Measurements from ENCODE around the gene LMTK2.

Gene LMTK2

GRCh38 chr7:98133621-98134303, 27.1 kb downstream of the LMTK2 start:
- intact Hi-C loops (cut with DNase I; ENCODE audit: low total_unique reads) = no loop called here
- no peak for TF ChIP-seq CTCF (IDR thresholded peaks at IDR 0.05)
- Histone ChIP-seq H3K27me3 (no peaks in the 10 kb centered on the region), H3K27ac (no peak overlapping the region), H3K9me3 (no peaks in the 10 kb centered on the region), H3K4me1 (peaks cover 0 to 21% (median 10%) of the 10 kb centered on the region in 4 donors), H3K36me3 (peaks cover under 1 to 18% (median 14%) of the 10 kb centered on the region in 3 donors), H3K4me3 (no peak overlapping the region)
- DNase-seq = no peak

- intact Hi-C loops (cut with DNase I; ENCODE audit: low total_unique reads) = no loop called here
- Histone ChIP-seq H3K27me3 (no peaks in the 10 kb centered on the region), H3K4me3 (no peak overlapping the region), H3K27ac (no peak overlapping the region), H3K4me1 (peaks cover 0 to 21% (median 10%) of the 10 kb centered on the region in 4 donors), H3K9me3 (no peaks in the 10 kb centered on the region), H3K36me3 (peaks cover 9 to 26% (median 23%) of the 10 kb centered on the region in 3 donors)
- no peak for DNase-seq
- no peak for TF ChIP-seq CTCF (IDR thresholded peaks at IDR 0.05)
Observed at GRCh38 chr7:98134420-98135228, 28.0 kb downstream of the LMTK2 start.

- intact Hi-C loops (cut with DNase I; ENCODE audit: low total_unique reads) = no loop called here
- no peak overlapping the region for H3K4me3 ChIP-seq
- no peak for DNase-seq
- H3K27me3 ChIP-seq = no peaks in the 10 kb centered on the region
- peaks cover 11 to 29% (median 26%) of the 10 kb centered on the region in 3 donors for H3K36me3 ChIP-seq
- H3K9me3 ChIP-seq = no peaks in the 10 kb centered on the region
- H3K4me1 ChIP-seq = peaks cover 0 to 21% (median 10%) of the 10 kb centered on the region in 4 donors
- TF ChIP-seq CTCF (IDR thresholded peaks at IDR 0.05) = no peak
- H3K27ac ChIP-seq = no peak overlapping the region
Observed at GRCh38 chr7:98135984-98136383, 29.3 kb downstream of the LMTK2 start.

- TF ChIP-seq CTCF (IDR thresholded peaks at IDR 0.05) = no peak
- Histone ChIP-seq H3K36me3 (peaks cover 11 to 32% (median 31%) of the 10 kb centered on the region in 3 donors), H3K27ac (no peak overlapping the region), H3K4me3 (no peak overlapping the region), H3K4me1 (peaks cover 0 to 19% (median 8%) of the 10 kb centered on the region in 4 donors), H3K9me3 (no peaks in the 10 kb centered on the region), H3K27me3 (no peaks in the 10 kb centered on the region)
- DNase-seq = no peak
- intact Hi-C loops (cut with DNase I; ENCODE audit: low total_unique reads) = no loop called here
Observed at GRCh38 chr7:98136423-98136822, 29.8 kb downstream of the LMTK2 start.

GRCh38 chr7:98137134-98137825, 30.6 kb downstream of the LMTK2 start:
- Histone ChIP-seq H3K4me1 (peaks cover 0 to 19% (median 5%) of the 10 kb centered on the region in 4 donors), H3K36me3 (peaks cover 18 to 41% (median 38%) of the 10 kb centered on the region in 3 donors), H3K27ac (no peak overlapping the region), H3K9me3 (no peaks in the 10 kb centered on the region), H3K4me3 (no peak overlapping the region), H3K27me3 (no peaks in the 10 kb centered on the region)
- intact Hi-C loops (cut with DNase I; ENCODE audit: low total_unique reads) = no loop called here
- DNase-seq = no peak
- TF ChIP-seq CTCF (IDR thresholded peaks at IDR 0.05) = no peak
